CD4-positive, alpha-beta T cell treated with Interleukin-6 for 4 hours (primary cell): ENCODE measurements around the gene ROBO3.

Experiments
- DNase-seq: peaks from one replicate; pipeline ENCODE4 v3.0.0-alpha.2; 2020; ENCODE audit warnings: mixed read lengths

ROBO3 gene

GRCh38 chr11:124843616-124843910, 21.7 kb upstream of the ROBO3 start:
- no peak for DNase-seq

GRCh38 chr11:124844664-124845079, 20.6 kb upstream of the ROBO3 start:
- DNase-seq: no peak

GRCh38 chr11:124846070-124846673, 19.1 kb upstream of the ROBO3 start:
- no peak for DNase-seq

- no peak for DNase-seq
Observed at GRCh38 chr11:124859171-124859570, 6.1 kb upstream of the ROBO3 start.

GRCh38 chr11:124861670-124862069, 3.6 kb upstream of the ROBO3 start:
- DNase-seq: no peak

- DNase-seq: no peak
Observed at GRCh38 chr11:124863137-124863825, 2.0 kb upstream of the ROBO3 start.

- DNase-seq: no peak
Observed at GRCh38 chr11:124863826-124864165, 1.4 kb upstream of the ROBO3 start.

- DNase-seq: no peak
Observed at GRCh38 chr11:124864176-124864891, 898 bp upstream of the ROBO3 start.

GRCh38 chr11:124864892-124865180, 396 bp upstream of the ROBO3 start:
- no peak for DNase-seq

- peak; percentile 64 for DNase-seq
Observed at GRCh38 chr11:124865902-124866851, 945 bp downstream of the ROBO3 start.

- peak; percentile 15 for DNase-seq
Observed at GRCh38 chr11:124867700-124868099, 2.5 kb downstream of the ROBO3 start.

- DNase-seq: peak; percentile 23
Observed at GRCh38 chr11:124868331-124869274, 3.4 kb downstream of the ROBO3 start.

GRCh38 chr11:124869331-124869730, 4.1 kb downstream of the ROBO3 start:
- no peak for DNase-seq

GRCh38 chr11:124869856-124870387, 4.7 kb downstream of the ROBO3 start:
- no peak for DNase-seq

- no peak for DNase-seq
Observed at GRCh38 chr11:124870430-124870829, 5.2 kb downstream of the ROBO3 start.

GRCh38 chr11:124872280-124872679, 7.0 kb downstream of the ROBO3 start:
- DNase-seq: no peak

- no peak for DNase-seq
Observed at GRCh38 chr11:124872741-124873140, 7.5 kb downstream of the ROBO3 start.

GRCh38 chr11:124873951-124874350, 8.7 kb downstream of the ROBO3 start:
- no peak for DNase-seq

- DNase-seq: no peak
Observed at GRCh38 chr11:124874571-124875255, 9.5 kb downstream of the ROBO3 start.

- DNase-seq: no peak
Observed at GRCh38 chr11:124875401-124875800, 10.2 kb downstream of the ROBO3 start.
